MCF 10A (cell line): ENCODE data around the gene WDFY3. TPM values are rescaled to one million over a fixed set of nuclear protein-coding genes. Genes with fewer than 3 reads are reported as not detected.
A peak's percentile ranks its signal among the peaks of the same experiment; 100 is the strongest.

Source experiments
- BruUV-seq: library from RNA; stranded (reverse); fragments of 400-500 nt; replicated peaks from 2 replicates; lab custom pipeline; 2021; lab: Mats Ljungman, UMichigan
- CTCF ChIA-PET: fragments of 300-600 bp; sonication (Branson Sonifier 250); formaldehyde crosslinking; extraction: SDS; loops from one replicate; lab custom pipeline; 2021; ENCODE audit warnings: antibody characterized with exemption, inconsistent platforms; lab: Yijun Ruan, JAX
- POLR2A ChIA-PET: fragments of 300-600, 350-650 bp; sonication (Branson Sonifier 250); formaldehyde crosslinking; extraction: SDS; loops from one replicate; lab custom pipeline; 2020; ENCODE audit warnings: antibody characterized with exemption, inconsistent platforms; lab: Yijun Ruan, JAX
- DNase-seq: peaks from one replicate; pipeline ENCODE4 v3.0.0-alpha.2; 2018; ENCODE audit not compliant: unreplicated experiment
- H3K27ac Mint-ChIP-seq: one replicate; pipeline ENCODE4 v1.8.0; 2022; ENCODE audit warnings: mild to moderate bottlenecking, low read depth, mixed read lengths; ENCODE audit not compliant: unreplicated experiment
- H3K27me3 Mint-ChIP-seq: one replicate; pipeline ENCODE4 v1.8.0; 2022; ENCODE audit warnings: mixed read lengths; ENCODE audit not compliant: insufficient read depth, unreplicated experiment
- H3K36me3 Mint-ChIP-seq: one replicate; pipeline ENCODE4 v1.8.0; 2022; ENCODE audit warnings: mild to moderate bottlenecking, moderate library complexity, mixed read lengths; ENCODE audit not compliant: insufficient read depth, unreplicated experiment
- H3K4me1 Mint-ChIP-seq: one replicate; pipeline ENCODE4 v1.8.0; 2022; ENCODE audit warnings: mixed read lengths; ENCODE audit not compliant: insufficient read depth, unreplicated experiment
- H3K4me3 Mint-ChIP-seq: one replicate; pipeline ENCODE4 v1.8.0; 2022; ENCODE audit warnings: mild to moderate bottlenecking, moderate library complexity, mixed read lengths; ENCODE audit not compliant: unreplicated experiment
- H3K9me3 Mint-ChIP-seq: one replicate; pipeline ENCODE4 v1.8.0; 2022; ENCODE audit warnings: mixed read lengths; ENCODE audit not compliant: unreplicated experiment
- intact Hi-C: fragments of 100-400 bp; cut with micrococcal nuclease; formaldehyde crosslinking; loops from 2 replicates; pipeline ENCODE4 v1.14.1; 2022
- total RNA-seq: library from RNA; stranded (reverse); gene quantifications from 2 replicates; pipeline ENCODE4 v1.2.3, GENCODE V29; 2022
- TF ChIP-seq, protein P1 (sequence below): fragments of 200-600 bp; IDR thresholded peaks from one replicate; pipeline ENCODE4 v1.8.0; 2022; ENCODE audit warnings: antibody characterized with exemption, mild to moderate bottlenecking; ENCODE audit not compliant: unreplicated experiment

WDFY3 gene
- total RNA-seq, 1 experiment from 2014 or later = 90.7 TPM

- Mint-ChIP-seq H3K9me3 (no peaks in the 10 kb centered on the region), H3K36me3 (peaks cover 30% of the 10 kb centered on the region), H3K4me3 (no peak overlapping the region), H3K4me1 (no peaks in the 10 kb centered on the region), H3K27me3 (no peaks in the 10 kb centered on the region), H3K27ac (no peak overlapping the region)
- BruUV-seq = no TSS peak
- CTCF ChIA-PET = interaction anchor here (0.6 to 0.7 kb wide), 3 partner anchors 8 to 244 kb away, joined by 3 to 5 read pairs (median 3); no protein-coding TSS in a partner anchor
- DNase-seq = no peak
- POLR2A ChIA-PET = no interaction called here
- intact Hi-C loops = no loop called here
- TF ChIP-seq, protein P1, sequence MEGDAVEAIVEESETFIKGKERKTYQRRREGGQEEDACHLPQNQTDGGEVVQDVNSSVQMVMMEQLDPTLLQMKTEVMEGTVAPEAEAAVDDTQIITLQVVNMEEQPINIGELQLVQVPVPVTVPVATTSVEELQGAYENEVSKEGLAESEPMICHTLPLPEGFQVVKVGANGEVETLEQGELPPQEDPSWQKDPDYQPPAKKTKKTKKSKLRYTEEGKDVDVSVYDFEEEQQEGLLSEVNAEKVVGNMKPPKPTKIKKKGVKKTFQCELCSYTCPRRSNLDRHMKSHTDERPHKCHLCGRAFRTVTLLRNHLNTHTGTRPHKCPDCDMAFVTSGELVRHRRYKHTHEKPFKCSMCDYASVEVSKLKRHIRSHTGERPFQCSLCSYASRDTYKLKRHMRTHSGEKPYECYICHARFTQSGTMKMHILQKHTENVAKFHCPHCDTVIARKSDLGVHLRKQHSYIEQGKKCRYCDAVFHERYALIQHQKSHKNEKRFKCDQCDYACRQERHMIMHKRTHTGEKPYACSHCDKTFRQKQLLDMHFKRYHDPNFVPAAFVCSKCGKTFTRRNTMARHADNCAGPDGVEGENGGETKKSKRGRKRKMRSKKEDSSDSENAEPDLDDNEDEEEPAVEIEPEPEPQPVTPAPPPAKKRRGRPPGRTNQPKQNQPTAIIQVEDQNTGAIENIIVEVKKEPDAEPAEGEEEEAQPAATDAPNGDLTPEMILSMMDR = no peak
Observed at GRCh38 chr4:84727491-84727890, 239.0 kb downstream of the WDFY3 start.

- no TSS peak for BruUV-seq
- intact Hi-C loops = no loop called here
- H3K27ac Mint-ChIP-seq = no peak overlapping the region
- POLR2A ChIA-PET = no interaction called here
- no peaks in the 10 kb centered on the region for H3K9me3 Mint-ChIP-seq
- CTCF ChIA-PET = no interaction called here
- H3K4me1 Mint-ChIP-seq = no peaks in the 10 kb centered on the region
- H3K4me3 Mint-ChIP-seq = no peak overlapping the region
- no peaks in the 10 kb centered on the region for H3K27me3 Mint-ChIP-seq
- TF ChIP-seq, protein P1 = no peak
- peaks cover 35% of the 10 kb centered on the region for H3K36me3 Mint-ChIP-seq
- DNase-seq = no peak
Observed at GRCh38 chr4:84726356-84726755, 240.1 kb downstream of the WDFY3 start.

- BruUV-seq = no TSS peak
- Mint-ChIP-seq H3K36me3 (peaks cover 46% of the 10 kb centered on the region), H3K9me3 (no peaks in the 10 kb centered on the region), H3K27me3 (no peaks in the 10 kb centered on the region), H3K4me1 (no peaks in the 10 kb centered on the region), H3K27ac (no peak overlapping the region), H3K4me3 (no peak overlapping the region)
- TF ChIP-seq, protein P1 = no peak
- DNase-seq = no peak
- intact Hi-C loops = no loop called here
- ChIA-PET POLR2A (no interaction called here), CTCF (interaction anchor here (1.3 kb wide), 1 partner anchor 19 kb away, joined by 4 read pairs; no protein-coding TSS in a partner anchor)
Observed at GRCh38 chr4:84722720-84723119, 243.8 kb downstream of the WDFY3 start.

DNA sequence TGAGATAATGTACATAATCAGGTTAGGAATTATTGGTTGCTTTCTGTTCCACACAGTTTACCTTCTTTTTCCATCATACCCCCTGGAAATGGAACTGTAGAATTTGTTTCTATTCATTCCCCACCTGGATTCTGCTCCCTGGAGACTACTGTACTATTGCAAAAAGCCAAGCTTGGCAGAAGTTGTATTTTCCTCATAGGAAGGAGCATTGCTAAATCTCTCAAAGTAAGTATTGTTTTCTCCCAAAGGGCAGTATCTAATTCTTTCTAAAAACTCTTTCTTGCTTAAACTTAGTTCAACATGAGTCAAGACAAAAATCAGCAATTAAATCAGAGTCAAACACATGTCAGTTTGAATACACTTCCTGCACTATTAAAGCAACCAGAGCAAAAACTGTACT, 247.4 kb downstream of the WDFY3 start:
- Mint-ChIP-seq H3K36me3 (peaks cover 68% of the 10 kb centered on the region), H3K27ac (peak overlapping the region; percentile 51), H3K4me3 (no peak overlapping the region), H3K27me3 (no peaks in the 10 kb centered on the region), H3K9me3 (no peaks in the 10 kb centered on the region), H3K4me1 (no peaks in the 10 kb centered on the region)
- ChIA-PET CTCF (no interaction called here), POLR2A (no interaction called here)
- intact Hi-C loops = no loop called here
- TF ChIP-seq, protein P1 = no peak
- peak; percentile 1 for DNase-seq
- no TSS peak for BruUV-seq
